Left ventricle myocardium inferior (tissue), 1 donor: ENCODE measurements around the gene PLA2G12A. TPM values are rescaled to one million over a fixed set of nuclear protein-coding genes. Genes with fewer than 3 reads are reported as not detected.

Experiments
- DNase-seq: peaks from one replicate; pipeline ENCODE4 v3.0.0-alpha.2; 2020
- H3K27ac ChIP-seq: fragments of 200-600 bp; replicated peaks from 2 replicates; pipeline ENCODE4 v1.8.0; 2021
- H3K27me3 ChIP-seq: fragments of 200-600 bp; 2 replicates; pipeline ENCODE4 v1.8.0; 2021; ENCODE audit warnings: low read depth
- H3K36me3 ChIP-seq: fragments of 200-600 bp; 2 replicates; pipeline ENCODE4 v1.8.0; 2021
- H3K4me1 ChIP-seq: fragments of 200-600 bp; 2 replicates; pipeline ENCODE4 v1.8.0; 2021
- H3K4me3 ChIP-seq: fragments of 200-600 bp; 2 replicates; pipeline ENCODE4 v1.8.0; 2021; ENCODE audit warnings: mild to moderate bottlenecking, moderate library complexity
- H3K9me3 ChIP-seq: fragments of 200-600 bp; replicated peaks from 2 replicates; pipeline ENCODE4 v1.8.0; 2021
- CTCF ChIP-seq: fragments of 200-600 bp; IDR thresholded peaks from 2 replicates; pipeline ENCODE4 v1.8.0; 2021; ENCODE audit warnings: antibody characterized with exemption, mild to moderate bottlenecking, borderline replicate concordance
- intact Hi-C: fragments of 100-400 bp; cut with micrococcal nuclease; formaldehyde crosslinking; loops from one replicate; pipeline ENCODE4 v1.11.0; 2022
- total RNA-seq: library from RNA; stranded (reverse); fragmentation: NEBNext Ultra II Directional; extraction: Animal tissue kit (Norgen Biotek cat#: 25700); gene quantifications from one replicate; pipeline ENCODE4 v1.2.1, GENCODE V29; 2021
- donor health status: DM: no; HTN: yes; CAD: no; lungs with severe emphysema.

PLA2G12A gene
- total RNA-seq, 1 donor from 2014 or later, result 64.7 TPM

- Histone ChIP-seq H3K36me3 (no peaks in the 10 kb centered on the region), H3K27ac (no peak overlapping the region), H3K4me1 (no peaks in the 10 kb centered on the region), H3K9me3 (peaks cover 13% of the 10 kb centered on the region), H3K27me3 (no peaks in the 10 kb centered on the region), H3K4me3 (no peak overlapping the region)
- intact Hi-C loops, result no loop called here
- no peak for DNase-seq
- TF ChIP-seq CTCF, result no peak
Measured at GRCh38 chr4:109675181-109675580, 54.7 kb downstream of the PLA2G12A start.

- H3K36me3 ChIP-seq, result no peaks in the 10 kb centered on the region
- no peak for DNase-seq
- no peak overlapping the region for H3K27ac ChIP-seq
- intact Hi-C loops, result no loop called here
- no peak for TF ChIP-seq CTCF
- no peaks in the 10 kb centered on the region for H3K4me1 ChIP-seq
- peaks cover 13% of the 10 kb centered on the region for H3K9me3 ChIP-seq
- H3K4me3 ChIP-seq, result no peak overlapping the region
- H3K27me3 ChIP-seq, result no peaks in the 10 kb centered on the region
Measured at GRCh38 chr4:109673303-109673702, 56.6 kb downstream of the PLA2G12A start.

- intact Hi-C loops, result no loop called here
- no peak overlapping the region for H3K27ac ChIP-seq
- H3K4me1 ChIP-seq, result no peaks in the 10 kb centered on the region
- H3K9me3 ChIP-seq, result peaks cover 13% of the 10 kb centered on the region
- H3K36me3 ChIP-seq, result no peaks in the 10 kb centered on the region
- H3K27me3 ChIP-seq, result no peaks in the 10 kb centered on the region
- DNase-seq, result no peak
- no peak for TF ChIP-seq CTCF
- H3K4me3 ChIP-seq, result no peak overlapping the region
Measured at GRCh38 chr4:109672169-109672930, 57.5 kb downstream of the PLA2G12A start.

GRCh38 chr4:109671350-109671749 lies 58.5 kb downstream of the PLA2G12A start:
- TF ChIP-seq CTCF, result no peak
- no peak overlapping the region for H3K27ac ChIP-seq
- no peaks in the 10 kb centered on the region for H3K27me3 ChIP-seq
- no peak overlapping the region for H3K4me3 ChIP-seq
- H3K4me1 ChIP-seq, result no peaks in the 10 kb centered on the region
- intact Hi-C loops, result no loop called here
- H3K9me3 ChIP-seq, result peaks cover 13% of the 10 kb centered on the region
- no peak for DNase-seq
- no peaks in the 10 kb centered on the region for H3K36me3 ChIP-seq

- TF ChIP-seq CTCF, result no peak
- Histone ChIP-seq H3K4me1 (peaks cover 6% of the 10 kb centered on the region), H3K4me3 (no peak overlapping the region), H3K36me3 (no peaks in the 10 kb centered on the region), H3K9me3 (peaks cover 3% of the 10 kb centered on the region), H3K27ac (no peak overlapping the region), H3K27me3 (no peaks in the 10 kb centered on the region)
- intact Hi-C loops, result no loop called here
- no peak for DNase-seq
Measured at GRCh38 chr4:109665783-109666485, 63.9 kb downstream of the PLA2G12A start.
